IMR-90 (cell line): ENCODE data around the gene ZDHHC14. TPM values are rescaled to one million over a fixed set of nuclear protein-coding genes. Genes with fewer than 3 reads are reported as not detected.

ENCODE experiments used
- ATAC-seq: fragments of 200-7000 bp; cut with Tn5 transposase; 2 replicates; pipeline ENCODE4 v1.9.1; 2020; ENCODE audit warnings: low read depth, mild to moderate bottlenecking, moderate library complexity
- BruUV-seq: library from RNA; stranded (reverse); fragments of 400-500 nt; replicated peaks from 2 replicates; lab custom pipeline; 2021; lab: Mats Ljungman, UMichigan
- CTCF ChIA-PET: fragments of 300-600 bp; formaldehyde crosslinking; extraction: SDS; loops from one replicate; lab custom pipeline; 2021; ENCODE audit warnings: antibody characterized with exemption; lab: Yijun Ruan, JAX
- POLR2A ChIA-PET: fragments of 300-600 bp; sonication (Branson Sonifier 250); formaldehyde crosslinking; loops from one replicate; lab custom pipeline; 2022; ENCODE audit warnings: antibody characterized with exemption; ENCODE audit not compliant: unreplicated experiment; lab: Charles Lee
- DNase-seq: peaks from one replicate; pipeline ENCODE4 v3.0.0; 2013
- H2AFZ ChIP-seq: replicated peaks from 2 replicates; pipeline ENCODE3; 2013; ENCODE audit warnings: low read length, mild to moderate bottlenecking; ENCODE audit not compliant: poor library complexity
- H2AK5ac ChIP-seq: 2 replicates; pipeline ENCODE4 v1.6.1; 2013; ENCODE audit warnings: low read depth, low read length, inconsistent platforms
- H2AK9ac ChIP-seq: replicated peaks from 2 replicates; pipeline ENCODE3; 2013; ENCODE audit warnings: mild to moderate bottlenecking, low read depth, low read length, moderate library complexity; ENCODE audit not compliant: poor library complexity
- H2BK120ac ChIP-seq: 2 replicates; pipeline ENCODE4 v1.6.1; 2013; ENCODE audit warnings: low read depth, low read length, inconsistent platforms
- H2BK15ac ChIP-seq: 3 replicates; pipeline ENCODE4 v1.6.1; 2013; ENCODE audit warnings: low read depth, low read length, inconsistent platforms
- H2BK20ac ChIP-seq: 2 replicates; pipeline ENCODE4 v1.6.1; 2013; ENCODE audit warnings: low read depth, mild to moderate bottlenecking, inconsistent platforms, low read length, moderate library complexity
- H2BK5ac ChIP-seq: 2 replicates; pipeline ENCODE4 v1.6.1; 2013; ENCODE audit warnings: mild to moderate bottlenecking, low read depth, low read length, inconsistent platforms; ENCODE audit not compliant: poor library complexity, severe bottlenecking
- H3K14ac ChIP-seq: replicated peaks from 2 replicates; pipeline ENCODE4 v1.6.1; 2013; ENCODE audit warnings: low read depth, low read length, inconsistent platforms
- H3K18ac ChIP-seq: 2 replicates; pipeline ENCODE4 v1.6.1; 2013; ENCODE audit warnings: low read depth, low read length, control low read depth
- H3K23ac ChIP-seq: 2 replicates; pipeline ENCODE4 v1.6.1; 2013; ENCODE audit warnings: low read depth, low read length, inconsistent platforms
- H3K27ac ChIP-seq: 2 replicates; pipeline ENCODE4 v1.5.1; 2013; ENCODE audit warnings: mild to moderate bottlenecking, control low read depth, low read length; ENCODE audit not compliant: insufficient read depth
- H3K27me3 ChIP-seq: 2 replicates; pipeline ENCODE4 v1.6.1; 2013; ENCODE audit warnings: low read length; ENCODE audit not compliant: control insufficient read depth, insufficient read depth
- H3K36me3 ChIP-seq: 2 replicates; pipeline ENCODE4 v1.6.1; 2013; ENCODE audit warnings: low read length, mixed read lengths; ENCODE audit not compliant: control insufficient read depth, insufficient read depth
- H3K4ac ChIP-seq: 2 replicates; pipeline ENCODE4 v1.6.1; 2013; ENCODE audit warnings: low read depth, low read length, inconsistent platforms
- H3K4me1 ChIP-seq: 2 replicates; pipeline ENCODE4 v1.6.1; 2013; ENCODE audit warnings: low read length, mixed read lengths; ENCODE audit not compliant: control insufficient read depth, insufficient read depth
- H3K4me2 ChIP-seq: 2 replicates; pipeline ENCODE4 v1.6.1; 2013; ENCODE audit warnings: low read depth, mild to moderate bottlenecking, control low read depth, low read length, moderate library complexity
- H3K4me3 ChIP-seq: 2 replicates; pipeline ENCODE4 v1.5.1; 2013; ENCODE audit warnings: low read depth, mild to moderate bottlenecking, control low read depth, low read length, moderate library complexity; ENCODE audit not compliant: insufficient read depth
- H3K56ac ChIP-seq: 2 replicates; pipeline ENCODE4 v1.6.1; 2013; ENCODE audit warnings: low read length, inconsistent platforms; ENCODE audit not compliant: insufficient read depth; ENCODE audit errors: extremely low read depth
- H3K79me1 ChIP-seq, 2 experiments: 2 replicates each; pipeline ENCODE4 v1.6.1; 2013; ENCODE audit warnings: low read length in 2 of 2, inconsistent platforms in 1 of 2, low read depth in 1 of 2
- H3K9ac ChIP-seq: 2 replicates; pipeline ENCODE4 v1.6.1; 2013; ENCODE audit warnings: low read depth, low read length, control low read depth
- H3K9me1 ChIP-seq: 2 replicates; pipeline ENCODE4 v1.6.1; 2013; ENCODE audit warnings: low read length, inconsistent platforms; ENCODE audit not compliant: insufficient read depth
- H3K9me3 ChIP-seq: 2 replicates; pipeline ENCODE4 v1.6.1; 2013; ENCODE audit warnings: low read length; ENCODE audit not compliant: control insufficient read depth, insufficient read depth
- H4K20me1 ChIP-seq: 2 replicates; pipeline ENCODE4 v1.6.1; 2013; ENCODE audit warnings: low read length, inconsistent platforms; ENCODE audit not compliant: insufficient read depth
- H4K5ac ChIP-seq: 2 replicates; pipeline ENCODE4 v1.6.1; 2013; ENCODE audit warnings: mild to moderate bottlenecking, low read depth, low read length, control low read depth
- H4K8ac ChIP-seq, 2 experiments: 2 replicates each; pipeline ENCODE4 v1.6.1; 2013; ENCODE audit warnings: low read depth in 2 of 2, low read length in 2 of 2, control low read depth in 1 of 2, inconsistent platforms in 1 of 2
- H4K91ac ChIP-seq: 2 replicates; pipeline ENCODE4 v1.6.1; 2013; ENCODE audit warnings: low read depth, low read length, inconsistent platforms; ENCODE audit not compliant: insufficient read depth
- SMC3 ChIP-seq: fragments of 150-350 bp; IDR thresholded peaks from 2 replicates; pipeline ENCODE4 v1.6.1; 2016; ENCODE audit warnings: low read depth, mild to moderate bottlenecking, antibody characterized with exemption, low read length, moderate library complexity
- USF2 ChIP-seq: fragments of 150-350 bp; IDR thresholded peaks from 2 replicates; pipeline ENCODE4 v1.6.1; 2017; ENCODE audit warnings: mild to moderate bottlenecking, antibody characterized with exemption, low read length, low read depth
- WGBS, 2 experiments: methylation state at CpG; one replicate each; pipeline versions ENCODE4 v1.1.5 to v1.1.7; 2013; ENCODE audit warnings: missing lambda C conversion rate in 2 of 2; ENCODE audit not compliant: insufficient read length in 1 of 2; ENCODE audit errors: extremely low coverage in 2 of 2; 5-methylcytosine and 5-hydroxymethylcytosine counted together
- dilution Hi-C: fragments of 300-500 bp; cut with HindIII; formaldehyde crosslinking; loops from one replicate; pipeline ENCODE4 v1.14.3; 2018; ENCODE audit warnings: low sequenced_read_pairs; ENCODE audit not compliant: unreplicated experiment
- in situ Hi-C: fragments of 300-500 bp; cut with MboI; formaldehyde crosslinking; loops from 3 replicates; pipeline ENCODE4 v1.14.3; 2019; ENCODE audit warnings: low sequenced_read_pairs, inconsistent platforms, mixed read lengths
- intact Hi-C: fragments of 100-400 bp; cut with micrococcal nuclease; formaldehyde crosslinking; loops from 2 replicates; pipeline ENCODE4 v1.10.0; 2022
- polyA plus RNA-seq, 3 experiments: library from polyadenylated mRNA; depleted of rRNA; stranded (reverse); fragments of >200 nt; gene quantifications; 2 replicates each; pipeline ENCODE4 v1.2.3, GENCODE V29; 2012; ENCODE audit warnings: low replicate concordance in 1 of 3
- total RNA-seq: library from RNA; depleted of rRNA; stranded (reverse); fragments of >200 nt; gene quantifications from 2 replicates; pipeline ENCODE4 v1.2.3, GENCODE V29; 2012

The ZDHHC14 gene
- total and polyA plus RNA-seq, 2 of the 4 experiments (the other 2 are of a cell fraction), result 0.90 to 2.0 TPM

- TF ChIP-seq USF2 (no peak), SMC3 (no peak)
- peaks cover 3% of the 10 kb centered on the region; the same call in 1 of the 2 replicates for H3K9me3 ChIP-seq
- ChIA-PET CTCF (interaction anchor here (1.0 to 1.2 kb wide), 2 partner anchors 10 to 12 kb away, joined by 3 to 5 read pairs; no protein-coding TSS in a partner anchor), POLR2A (no interaction called here)
- peaks cover 3% of the 10 kb centered on the region; the same call in 1 of the 2 replicates for H3K9me1 ChIP-seq
- no peak overlapping the region for H2BK120ac ChIP-seq
- no peak overlapping the region for H3K4ac ChIP-seq
- H3K4me2 ChIP-seq, result no peak overlapping the region
- BruUV-seq, result no TSS peak
- no peak overlapping the region for H3K9ac ChIP-seq
- intact Hi-C loops (no loop called here), in situ Hi-C loops (no loop called here), dilution Hi-C loops (no loop called here)
- no peak overlapping the region for H4K8ac ChIP-seq
- H2AK5ac ChIP-seq, result no peak overlapping the region
- H3K18ac ChIP-seq, result no peak overlapping the region
- H3K4me3 ChIP-seq, result no peak overlapping the region
- no peak overlapping the region for H2AK9ac ChIP-seq
- no peaks in the 10 kb centered on the region for H3K27me3 ChIP-seq
- no peak overlapping the region for H3K27ac ChIP-seq
- WGBS, 2 experiments, result no CpG with 5 or more reads among the region's 8 CpGs
- H3K4me1 ChIP-seq, result no peaks in the 10 kb centered on the region
- no peak overlapping the region for H3K14ac ChIP-seq
- no peak overlapping the region for H2BK5ac ChIP-seq
- H3K23ac ChIP-seq, result no peak overlapping the region
- no peaks in the 10 kb centered on the region for H3K79me1 ChIP-seq
- no peak overlapping the region for H2AFZ ChIP-seq
- no peaks in the 10 kb centered on the region for H3K36me3 ChIP-seq
- no peak overlapping the region for H2BK15ac ChIP-seq
- no peak for DNase-seq
- H4K5ac ChIP-seq, result no peak overlapping the region
- no peak overlapping the region for H2BK20ac ChIP-seq
- H4K20me1 ChIP-seq, result no peaks in the 10 kb centered on the region
- H3K56ac ChIP-seq, result no peak overlapping the region
- no peak overlapping the region for H4K91ac ChIP-seq
- no peak for ATAC-seq
These were observed 205.6 kb downstream of the ZDHHC14 start for GRCh38 chr6:157586476-157587126.
